IMR-90 (cell line): ENCODE data around the gene ZNF580. TPM values are rescaled to one million over a fixed set of nuclear protein-coding genes. Genes with fewer than 3 reads are reported as not detected.

Experiments used
- ATAC-seq: fragments of 200-7000 bp; cut with Tn5 transposase; 2 replicates; pipeline ENCODE4 v1.9.1; 2020; ENCODE audit warnings: low read depth, mild to moderate bottlenecking, moderate library complexity
- BruUV-seq: library from RNA; stranded (reverse); fragments of 400-500 nt; replicated peaks from 2 replicates; lab custom pipeline; 2021; lab: Mats Ljungman, UMichigan
- CTCF ChIA-PET: fragments of 300-600 bp; formaldehyde crosslinking; extraction: SDS; loops from one replicate; lab custom pipeline; 2021; ENCODE audit warnings: antibody characterized with exemption; lab: Yijun Ruan, JAX
- POLR2A ChIA-PET: fragments of 300-600 bp; sonication (Branson Sonifier 250); formaldehyde crosslinking; loops from one replicate; lab custom pipeline; 2022; ENCODE audit warnings: antibody characterized with exemption; ENCODE audit not compliant: unreplicated experiment; lab: Charles Lee
- DNase-seq: peaks from one replicate; pipeline ENCODE4 v3.0.0; 2013
- H2AFZ ChIP-seq: replicated peaks from 2 replicates; pipeline ENCODE3; 2013; ENCODE audit warnings: low read length, mild to moderate bottlenecking; ENCODE audit not compliant: poor library complexity
- H2AK5ac ChIP-seq: 2 replicates; pipeline ENCODE4 v1.6.1; 2013; ENCODE audit warnings: low read depth, low read length, inconsistent platforms
- H2AK9ac ChIP-seq: replicated peaks from 2 replicates; pipeline ENCODE3; 2013; ENCODE audit warnings: mild to moderate bottlenecking, low read depth, low read length, moderate library complexity; ENCODE audit not compliant: poor library complexity
- H2BK120ac ChIP-seq: 2 replicates; pipeline ENCODE4 v1.6.1; 2013; ENCODE audit warnings: low read depth, low read length, inconsistent platforms
- H2BK15ac ChIP-seq: 3 replicates; pipeline ENCODE4 v1.6.1; 2013; ENCODE audit warnings: low read depth, low read length, inconsistent platforms
- H2BK20ac ChIP-seq: 2 replicates; pipeline ENCODE4 v1.6.1; 2013; ENCODE audit warnings: low read depth, mild to moderate bottlenecking, inconsistent platforms, low read length, moderate library complexity
- H2BK5ac ChIP-seq: 2 replicates; pipeline ENCODE4 v1.6.1; 2013; ENCODE audit warnings: mild to moderate bottlenecking, low read depth, low read length, inconsistent platforms; ENCODE audit not compliant: poor library complexity, severe bottlenecking
- H3K14ac ChIP-seq: replicated peaks from 2 replicates; pipeline ENCODE4 v1.6.1; 2013; ENCODE audit warnings: low read depth, low read length, inconsistent platforms
- H3K18ac ChIP-seq: 2 replicates; pipeline ENCODE4 v1.6.1; 2013; ENCODE audit warnings: low read depth, low read length, control low read depth
- H3K23ac ChIP-seq: 2 replicates; pipeline ENCODE4 v1.6.1; 2013; ENCODE audit warnings: low read depth, low read length, inconsistent platforms
- H3K27ac ChIP-seq: 2 replicates; pipeline ENCODE4 v1.5.1; 2013; ENCODE audit warnings: mild to moderate bottlenecking, control low read depth, low read length; ENCODE audit not compliant: insufficient read depth
- H3K27me3 ChIP-seq: 2 replicates; pipeline ENCODE4 v1.6.1; 2013; ENCODE audit warnings: low read length; ENCODE audit not compliant: control insufficient read depth, insufficient read depth
- H3K36me3 ChIP-seq: 2 replicates; pipeline ENCODE4 v1.6.1; 2013; ENCODE audit warnings: low read length, mixed read lengths; ENCODE audit not compliant: control insufficient read depth, insufficient read depth
- H3K4ac ChIP-seq: 2 replicates; pipeline ENCODE4 v1.6.1; 2013; ENCODE audit warnings: low read depth, low read length, inconsistent platforms
- H3K4me1 ChIP-seq: 2 replicates; pipeline ENCODE4 v1.6.1; 2013; ENCODE audit warnings: low read length, mixed read lengths; ENCODE audit not compliant: control insufficient read depth, insufficient read depth
- H3K4me2 ChIP-seq: 2 replicates; pipeline ENCODE4 v1.6.1; 2013; ENCODE audit warnings: low read depth, mild to moderate bottlenecking, control low read depth, low read length, moderate library complexity
- H3K4me3 ChIP-seq: 2 replicates; pipeline ENCODE4 v1.5.1; 2013; ENCODE audit warnings: low read depth, mild to moderate bottlenecking, control low read depth, low read length, moderate library complexity; ENCODE audit not compliant: insufficient read depth
- H3K56ac ChIP-seq: 2 replicates; pipeline ENCODE4 v1.6.1; 2013; ENCODE audit warnings: low read length, inconsistent platforms; ENCODE audit not compliant: insufficient read depth; ENCODE audit errors: extremely low read depth
- H3K79me1 ChIP-seq, 2 experiments: 2 replicates each; pipeline ENCODE4 v1.6.1; 2013; ENCODE audit warnings: low read length in 2 of 2, inconsistent platforms in 1 of 2, low read depth in 1 of 2
- H3K9ac ChIP-seq: 2 replicates; pipeline ENCODE4 v1.6.1; 2013; ENCODE audit warnings: low read depth, low read length, control low read depth
- H3K9me1 ChIP-seq: 2 replicates; pipeline ENCODE4 v1.6.1; 2013; ENCODE audit warnings: low read length, inconsistent platforms; ENCODE audit not compliant: insufficient read depth
- H3K9me3 ChIP-seq: 2 replicates; pipeline ENCODE4 v1.6.1; 2013; ENCODE audit warnings: low read length; ENCODE audit not compliant: control insufficient read depth, insufficient read depth
- H4K20me1 ChIP-seq: 2 replicates; pipeline ENCODE4 v1.6.1; 2013; ENCODE audit warnings: low read length, inconsistent platforms; ENCODE audit not compliant: insufficient read depth
- H4K5ac ChIP-seq: 2 replicates; pipeline ENCODE4 v1.6.1; 2013; ENCODE audit warnings: mild to moderate bottlenecking, low read depth, low read length, control low read depth
- H4K8ac ChIP-seq, 2 experiments: 2 replicates each; pipeline ENCODE4 v1.6.1; 2013; ENCODE audit warnings: low read depth in 2 of 2, low read length in 2 of 2, control low read depth in 1 of 2, inconsistent platforms in 1 of 2
- H4K91ac ChIP-seq: 2 replicates; pipeline ENCODE4 v1.6.1; 2013; ENCODE audit warnings: low read depth, low read length, inconsistent platforms; ENCODE audit not compliant: insufficient read depth
- BHLHE40 ChIP-seq: fragments of 150-350 bp; IDR thresholded peaks from 2 replicates; pipeline ENCODE4 v1.6.1; 2016; ENCODE audit warnings: mild to moderate bottlenecking, low read depth, low read length
- CEBPB ChIP-seq: IDR thresholded peaks from 2 replicates; pipeline ENCODE4 v1.6.1; 2012; ENCODE audit warnings: low read depth, low read length, improper control_type of control experiment
- MAZ ChIP-seq: IDR thresholded peaks from 2 replicates; pipeline ENCODE4 v1.6.1; 2012; ENCODE audit warnings: low read depth, mild to moderate bottlenecking, low read length, improper control_type of control experiment, moderate library complexity, borderline replicate concordance
- MXI1 ChIP-seq: IDR thresholded peaks from 2 replicates; pipeline ENCODE4 v1.6.1; 2012; ENCODE audit warnings: low read depth, mild to moderate bottlenecking, low read length, moderate library complexity, borderline replicate concordance
- NFE2L2 ChIP-seq: fragments of 150-350 bp; IDR thresholded peaks from 2 replicates; pipeline ENCODE4 v1.6.1; 2016; ENCODE audit warnings: low read depth, mild to moderate bottlenecking, low read length
- POLR2A ChIP-seq: IDR thresholded peaks from 2 replicates; pipeline ENCODE4 v1.6.1; 2012; ENCODE audit warnings: mild to moderate bottlenecking, low read depth, low read length
- RCOR1 ChIP-seq: IDR thresholded peaks from 2 replicates; pipeline ENCODE4 v1.6.1; 2012; ENCODE audit warnings: mild to moderate bottlenecking, low read length, improper control_type of control experiment; ENCODE audit not compliant: insufficient replicate concordance
- RFX5 ChIP-seq: IDR thresholded peaks from 2 replicates; pipeline ENCODE4 v1.8.0; 2012; ENCODE audit warnings: low read depth, mild to moderate bottlenecking, low read length, moderate library complexity
- SMC3 ChIP-seq: fragments of 150-350 bp; IDR thresholded peaks from 2 replicates; pipeline ENCODE4 v1.6.1; 2016; ENCODE audit warnings: low read depth, mild to moderate bottlenecking, antibody characterized with exemption, low read length, moderate library complexity
- WGBS, 2 experiments: methylation state at CpG; one replicate each; pipeline versions ENCODE4 v1.1.5 to v1.1.7; 2013; ENCODE audit warnings: missing lambda C conversion rate in 2 of 2; ENCODE audit not compliant: insufficient read length in 1 of 2; ENCODE audit errors: extremely low coverage in 2 of 2; 5-methylcytosine and 5-hydroxymethylcytosine counted together
- dilution Hi-C: fragments of 300-500 bp; cut with HindIII; formaldehyde crosslinking; loops from one replicate; pipeline ENCODE4 v1.14.3; 2018; ENCODE audit warnings: low sequenced_read_pairs; ENCODE audit not compliant: unreplicated experiment
- in situ Hi-C: fragments of 300-500 bp; cut with MboI; formaldehyde crosslinking; loops from 3 replicates; pipeline ENCODE4 v1.14.3; 2019; ENCODE audit warnings: low sequenced_read_pairs, inconsistent platforms, mixed read lengths
- intact Hi-C: fragments of 100-400 bp; cut with micrococcal nuclease; formaldehyde crosslinking; loops from 2 replicates; pipeline ENCODE4 v1.10.0; 2022
- polyA plus RNA-seq, 3 experiments: library from polyadenylated mRNA; depleted of rRNA; stranded (reverse); fragments of >200 nt; gene quantifications; 2 replicates each; pipeline ENCODE4 v1.2.3, GENCODE V29; 2012; ENCODE audit warnings: low replicate concordance in 1 of 3
- total RNA-seq: library from RNA; depleted of rRNA; stranded (reverse); fragments of >200 nt; gene quantifications from 2 replicates; pipeline ENCODE4 v1.2.3, GENCODE V29; 2012
- TF ChIP-seq, protein P1 (sequence below): conservative IDR thresholded peaks from 2 replicates; pipeline ENCODE4 v1.5.1; 2012; ENCODE audit warnings: mild to moderate bottlenecking, low read depth, low read length, improper control_type of control experiment

The ZNF580 gene
- total and polyA plus RNA-seq, 2 of the 4 experiments (the other 2 are of a cell fraction) = 1.4 to 36.9 TPM

DNA sequence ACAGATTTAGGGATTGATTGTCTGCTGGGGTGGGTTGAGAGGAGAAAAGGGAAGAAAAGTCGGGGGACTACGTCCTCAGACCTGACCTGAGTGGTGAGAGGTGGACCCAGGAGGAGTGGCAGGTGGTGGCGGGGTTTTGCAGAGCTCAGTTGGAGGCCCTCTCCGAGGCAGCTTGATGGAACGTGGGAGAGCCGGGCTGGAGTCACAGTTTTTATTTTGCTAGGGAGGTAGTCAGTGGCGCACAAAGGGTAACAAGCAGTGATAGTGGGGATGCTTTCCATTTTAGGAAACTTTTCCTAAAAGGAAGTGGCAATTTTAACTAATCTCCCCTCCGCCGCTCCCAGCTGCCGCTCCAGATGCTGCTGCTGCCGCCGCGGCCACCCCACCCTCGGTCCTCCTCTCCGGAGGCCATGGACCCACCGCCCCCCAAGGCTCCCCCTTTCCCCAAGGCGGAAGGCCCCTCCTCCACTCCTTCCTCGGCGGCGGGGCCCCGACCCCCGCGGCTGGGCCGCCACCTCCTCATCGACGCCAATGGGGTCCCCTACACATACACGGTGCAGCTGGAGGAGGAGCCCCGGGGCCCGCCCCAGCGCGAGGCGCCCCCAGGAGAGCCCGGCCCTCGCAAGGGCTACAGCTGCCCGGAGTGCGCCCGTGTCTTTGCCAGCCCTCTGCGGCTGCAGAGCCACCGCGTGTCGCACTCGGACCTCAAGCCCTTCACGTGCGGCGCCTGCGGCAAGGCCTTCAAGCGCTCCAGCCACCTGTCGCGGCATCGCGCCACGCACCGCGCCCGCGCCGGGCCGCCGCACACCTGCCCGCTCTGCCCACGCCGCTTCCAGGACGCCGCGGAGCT lies 1.6 kb downstream of the ZNF580 start:
- peak overlapping the region; percentile 76 for H3K27ac ChIP-seq
- dilution Hi-C loops (no loop called here), in situ Hi-C loops (loop anchor here (25.0 kb wide), 2 partner anchors 355 to 530 kb away; partner anchors contain the start of genes BRSK1, HSPBP1 and PPP1R12C), intact Hi-C loops (no loop called here)
- peak overlapping the region; percentile 75 for H2BK5ac ChIP-seq
- DNase-seq (no peak), ATAC-seq (no peak)
- H2BK120ac ChIP-seq = no peak overlapping the region
- peak overlapping the region; percentile 98 for H3K14ac ChIP-seq
- H3K27me3 ChIP-seq = no peaks in the 10 kb centered on the region
- H3K18ac ChIP-seq = no peak overlapping the region
- peak overlapping the region; percentile 96 for H3K23ac ChIP-seq
- H4K5ac ChIP-seq = peak overlapping the region; percentile 68
- H3K4me1 ChIP-seq = peaks cover 12% of the 10 kb centered on the region
- POLR2A ChIA-PET = no interaction called here
- H2BK15ac ChIP-seq = no peak overlapping the region
- peak overlapping the region; percentile 93 for H3K4me2 ChIP-seq
- no peaks in the 10 kb centered on the region for H4K20me1 ChIP-seq
- no TSS peak for BruUV-seq
- H2AFZ ChIP-seq = peak overlapping the region; percentile 85
- H3K9me3 ChIP-seq = no peaks in the 10 kb centered on the region
- peak overlapping the region; percentile 81 for H3K9ac ChIP-seq
- H3K56ac ChIP-seq = peak overlapping the region; percentile 8
- peaks cover 16% of the 10 kb centered on the region for H3K36me3 ChIP-seq
- WGBS, 2 experiments = 15% methylated on average over 24 of the region's 65 CpGs; no CpG with 5 or more reads in 1 of the 2 experiments
- H4K8ac ChIP-seq = peak overlapping the region; percentile 89 to 96
- peak overlapping the region; percentile 89 for H3K4ac ChIP-seq
- peak overlapping the region; percentile 86 for H2AK9ac ChIP-seq
- no peak for TF ChIP-seq MXI1
- TF ChIP-seq SMC3 = no peak
- no peak for TF ChIP-seq RCOR1
- no peak for TF ChIP-seq RFX5
- no peak for TF ChIP-seq POLR2A
- TF ChIP-seq, protein P1, sequence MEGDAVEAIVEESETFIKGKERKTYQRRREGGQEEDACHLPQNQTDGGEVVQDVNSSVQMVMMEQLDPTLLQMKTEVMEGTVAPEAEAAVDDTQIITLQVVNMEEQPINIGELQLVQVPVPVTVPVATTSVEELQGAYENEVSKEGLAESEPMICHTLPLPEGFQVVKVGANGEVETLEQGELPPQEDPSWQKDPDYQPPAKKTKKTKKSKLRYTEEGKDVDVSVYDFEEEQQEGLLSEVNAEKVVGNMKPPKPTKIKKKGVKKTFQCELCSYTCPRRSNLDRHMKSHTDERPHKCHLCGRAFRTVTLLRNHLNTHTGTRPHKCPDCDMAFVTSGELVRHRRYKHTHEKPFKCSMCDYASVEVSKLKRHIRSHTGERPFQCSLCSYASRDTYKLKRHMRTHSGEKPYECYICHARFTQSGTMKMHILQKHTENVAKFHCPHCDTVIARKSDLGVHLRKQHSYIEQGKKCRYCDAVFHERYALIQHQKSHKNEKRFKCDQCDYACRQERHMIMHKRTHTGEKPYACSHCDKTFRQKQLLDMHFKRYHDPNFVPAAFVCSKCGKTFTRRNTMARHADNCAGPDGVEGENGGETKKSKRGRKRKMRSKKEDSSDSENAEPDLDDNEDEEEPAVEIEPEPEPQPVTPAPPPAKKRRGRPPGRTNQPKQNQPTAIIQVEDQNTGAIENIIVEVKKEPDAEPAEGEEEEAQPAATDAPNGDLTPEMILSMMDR = no peak
- 0 out of 2 replicates have a peak, but pooled peaks have one; percentile 13 for TF ChIP-seq BHLHE40
- TF ChIP-seq MAZ = 0 out of 2 replicates have a peak, but pooled peaks have one; percentile 11
- TF ChIP-seq NFE2L2 = no peak
- TF ChIP-seq CEBPB = no peak
- CTCF ChIA-PET = interaction anchor here (0.8 kb wide), 1 partner anchor 38 kb away, joined by 4 read pairs; no protein-coding TSS in a partner anchor
- H4K91ac ChIP-seq = peak overlapping the region; percentile 60
- H3K79me1 ChIP-seq = peaks cover 25 to 81% of the 10 kb centered on the region in 2 experiments
- no peak overlapping the region for H2BK20ac ChIP-seq
- peak overlapping the region; percentile 93 for H2AK5ac ChIP-seq
- peak overlapping the region; percentile 74 for H3K4me3 ChIP-seq
- H3K9me1 ChIP-seq = peaks cover 3% of the 10 kb centered on the region; the same call in 1 of the 2 replicates
